ENCODE measurements around the gene AKAP1. TPM values are rescaled to one million over a fixed set of nuclear protein-coding genes. Genes with fewer than 3 reads are reported as not detected.

AKAP1 gene
- total RNA-seq, 1 donor from 2014 or later = 29.8 TPM

- no peak for DNase-seq (ENCODE audit: low read depth)
- no peak for TF ChIP-seq CTCF (conservative IDR thresholded peaks at IDR 0.05; ENCODE audit: low read depth, low read length)
- peak overlapping the region; percentile 94 for H3K4me3 ChIP-seq (ENCODE audit: low read depth, low read length)
Measured at GRCh38 chr17:57084361-57084801, 665 bp upstream of the AKAP1 start.

- TF ChIP-seq CTCF (conservative IDR thresholded peaks at IDR 0.05; ENCODE audit: low read depth, low read length) = peak; percentile 28
- no peak for DNase-seq (ENCODE audit: low read depth)
Measured at GRCh38 chr17:57085448-57086068, 512 bp downstream of the AKAP1 start.

GRCh38 chr17:57086069-57086930 is 1.3 kb downstream of the AKAP1 start:
- peak overlapping the region; percentile 94 for H3K4me3 ChIP-seq (ENCODE audit: low read depth, low read length)
- DNase-seq (ENCODE audit: low read depth) = no peak
- TF ChIP-seq CTCF (conservative IDR thresholded peaks at IDR 0.05; ENCODE audit: low read depth, low read length) = no peak

More at GRCh38 chr17:57085448-57086068, 512 bp downstream of the AKAP1 start:
- peak overlapping the region; percentile 94 for H3K4me3 ChIP-seq (ENCODE audit: low read depth, low read length)

- no peak overlapping the region for H3K4me3 ChIP-seq (ENCODE audit: low read depth, low read length)
- no peak for DNase-seq (ENCODE audit: low read depth)
- TF ChIP-seq CTCF (conservative IDR thresholded peaks at IDR 0.05; ENCODE audit: low read depth, low read length) = no peak
Measured at GRCh38 chr17:57088298-57088697, 3.3 kb downstream of the AKAP1 start.

GRCh38 chr17:57089391-57089790 is 4.3 kb downstream of the AKAP1 start:
- TF ChIP-seq CTCF (conservative IDR thresholded peaks at IDR 0.05; ENCODE audit: low read depth, low read length) = no peak
- DNase-seq (ENCODE audit: low read depth) = no peak
- no peak overlapping the region for H3K4me3 ChIP-seq (ENCODE audit: low read depth, low read length)

GRCh38 chr17:57090560-57091185 is 5.6 kb downstream of the AKAP1 start:
- no peak for DNase-seq (ENCODE audit: low read depth)
- no peak overlapping the region for H3K4me3 ChIP-seq (ENCODE audit: low read depth, low read length)
- TF ChIP-seq CTCF (conservative IDR thresholded peaks at IDR 0.05; ENCODE audit: low read depth, low read length) = no peak
